K562 (cell line): ENCODE measurements around the gene ATP5F1D. TPM values are rescaled to one million over a fixed set of nuclear protein-coding genes. Genes with fewer than 3 reads are reported as not detected.

Source experiments
- ARID1B ChIP-seq: fragments of 450-650 bp; IDR thresholded peaks from 2 replicates; pipeline ENCODE4 v1.6.1; 2016; ENCODE audit warnings: antibody characterized with exemption, mild to moderate bottlenecking, inconsistent platforms
- C11orf30 ChIP-seq: fragments of 450-650 bp; IDR thresholded peaks from 2 replicates; pipeline ENCODE4 v1.6.1; 2016; ENCODE audit warnings: low read depth, mild to moderate bottlenecking
- ELF1 ChIP-seq: fragments of 200-800 bp; sonication (Bioruptor generic); IDR thresholded peaks from 2 replicates; pipeline ENCODE4 v1.6.1; 2016; ENCODE audit warnings: missing genetic modification characterization, missing compliant biosample characterization
- FIP1L1 ChIP-seq: fragments of 200-400 bp; formaldehyde crosslinking; IDR thresholded peaks from 2 replicates; pipeline ENCODE4 v1.6.1; 2018; ENCODE audit warnings: mild to moderate bottlenecking, low read depth, low read length; ENCODE audit not compliant: poor library complexity, severe bottlenecking
- KLF16 ChIP-seq: IDR thresholded peaks from 2 replicates; pipeline ENCODE4 v1.6.1; 2016; ENCODE audit warnings: antibody characterized with exemption
- SIN3B ChIP-seq: fragments of 450-650 bp; IDR thresholded peaks from 2 replicates; pipeline ENCODE4 v1.6.1; 2017; ENCODE audit warnings: low read depth, mild to moderate bottlenecking, moderate library complexity
- SREBF2 ChIP-seq: sonication (generic); formaldehyde crosslinking; IDR thresholded peaks from 2 replicates; pipeline ENCODE4 v1.4.0; 2020; ENCODE audit warnings: mild to moderate bottlenecking, missing genetic modification reagents
- TCFL5 ChIP-seq: fragments of 250-450 bp; sonication (Bioruptor Pico); conservative IDR thresholded peaks from 2 replicates; pipeline ENCODE4 v1.6.1; 2021; ENCODE audit warnings: mild to moderate bottlenecking, moderate library complexity, matching md5 sums
- TRIM28 ChIP-seq: fragments of 450-650 bp; IDR thresholded peaks from 2 replicates; pipeline ENCODE4 v1.6.1; 2017
- ZNF212 ChIP-seq: fragments of 450-650 bp; formaldehyde crosslinking; IDR thresholded peaks from 2 replicates; pipeline ENCODE4 v1.4.0; 2020; ENCODE audit warnings: mild to moderate bottlenecking
- ZNF316 ChIP-seq: fragments of 450-650 bp; IDR thresholded peaks from 2 replicates; pipeline ENCODE4 v1.6.1; 2016
- ZNF76 ChIP-seq: fragments of 250-450 bp; sonication (Bioruptor Pico); IDR thresholded peaks from 2 replicates; pipeline ENCODE4 v1.4.0; 2020; ENCODE audit warnings: mild to moderate bottlenecking, moderate library complexity, borderline replicate concordance
- ZNF77 ChIP-seq: fragments of 250-450 bp; sonication (Bioruptor Pico); IDR thresholded peaks from 2 replicates; pipeline ENCODE4 v1.5.0; 2020
- polyA plus RNA-seq, 8 experiments: library from polyadenylated mRNA; depleted of rRNA in 4 of 8; stranded (reverse) in 5 of 8; unstranded in 3 of 8; fragments of >200 nt; fragmentation: Nextera tagmentation in 2 of 8; fragmentation: Illumina TruSeq in 1 of 8; extraction: Ambion mirVana in 2 of 8; extraction: Trizol in 1 of 8; gene quantifications; 2 replicates each; pipeline versions ENCODE4 v1.2.1 to v1.2.3, GENCODE V29; 2011 to 2014; ENCODE audit warnings: inconsistent platforms in 1 of 8, missing spikeins in 1 of 8
- total RNA-seq, 7 experiments: library from RNA; depleted of rRNA in 6 of 7; stranded (reverse); fragments of >200 nt in 6 of 7; fragmentation: Illumina TruSeq in 2 of 7; extraction: Trizol in 2 of 7; gene quantifications; 2 replicates each; pipeline versions ENCODE4 v1.2.1 to v1.2.3, GENCODE V29; 2011 to 2021; ENCODE audit warnings: low replicate concordance in 1 of 7
- TF ChIP-seq, protein P1 (sequence below): fragments of 250-450 bp; sonication (Bioruptor Pico); IDR thresholded peaks from 2 replicates; pipeline ENCODE4 v1.4.0; 2020
- TF ChIP-seq, protein P2 (sequence below): sonication (generic); formaldehyde crosslinking; IDR thresholded peaks from 2 replicates; pipeline ENCODE4 v1.5.0; 2020; ENCODE audit warnings: missing genetic modification reagents
- TF ChIP-seq, protein P3 (sequence below): IDR thresholded peaks from 2 replicates; pipeline ENCODE4 v1.6.1; 2011; ENCODE audit warnings: borderline replicate concordance, low read depth, mild to moderate bottlenecking, moderate library complexity, low read length; ENCODE audit not compliant: insufficient read depth, poor library complexity, severe bottlenecking
- TF ChIP-seq, protein P4 (sequence below): sonication (generic); formaldehyde crosslinking; IDR thresholded peaks from 2 replicates; pipeline ENCODE4 v1.8.0; 2022; ENCODE audit warnings: mild to moderate bottlenecking, missing genetic modification reagents, borderline replicate concordance
- TF ChIP-seq, protein P5 (sequence below): fragments of 250-450 bp; sonication (Bioruptor Pico); IDR thresholded peaks from 2 replicates; pipeline ENCODE4 v1.5.0; 2020; ENCODE audit warnings: mild to moderate bottlenecking
- TF ChIP-seq, protein P6 (sequence below): fragments of 450-650 bp; IDR thresholded peaks from 2 replicates; pipeline ENCODE4 v1.6.1; 2014; ENCODE audit warnings: low read depth, mild to moderate bottlenecking, moderate library complexity, borderline replicate concordance

The ATP5F1D gene
- total and polyA plus RNA-seq, 9 of the 15 experiments (the other 6 are each of a cell fraction or from before 2014, with no cell fraction given) = 3.9 to 409 (median 36.8) TPM

DNA sequence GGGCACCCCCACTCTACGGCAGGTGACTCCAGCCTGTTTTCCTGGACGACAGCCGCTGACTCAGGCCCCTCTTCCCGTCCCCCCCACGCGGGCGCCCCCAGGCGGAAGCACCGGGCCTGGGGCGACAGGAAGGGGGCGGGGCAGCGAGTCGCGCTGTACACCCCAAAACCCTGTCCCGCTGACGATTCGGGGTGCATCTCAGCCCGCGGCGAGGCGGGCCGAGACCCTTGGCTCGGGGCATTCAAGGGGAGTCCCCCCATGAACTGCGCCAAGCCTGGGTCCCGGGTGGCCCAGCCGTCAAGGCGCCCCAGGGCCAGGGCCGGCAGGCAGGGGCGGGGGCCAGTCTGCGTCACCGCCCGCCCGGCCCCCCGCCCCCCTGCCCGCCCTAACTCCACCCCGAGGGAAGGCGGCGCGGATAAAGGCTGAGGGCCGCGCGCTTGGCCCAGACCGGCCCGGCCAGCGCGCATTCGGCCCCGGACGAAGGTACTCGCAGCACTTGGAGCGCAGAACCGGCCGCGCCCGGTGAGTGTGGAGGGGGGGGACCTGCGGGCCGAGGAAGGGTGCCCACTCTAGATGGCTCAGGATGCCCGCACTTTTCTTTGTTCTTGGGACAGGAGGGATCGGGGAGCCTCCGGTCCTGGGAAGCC, 6.7 kb downstream of the ATP5F1D start, which contains the start of gene MIDN (continued):
- TF ChIP-seq TCFL5 (CRISPR knock-in tag) = no peak
- TF ChIP-seq KLF16 = 0 out of 2 replicates have a peak, but pooled peaks have one; percentile 19
- TF ChIP-seq, protein P1, sequence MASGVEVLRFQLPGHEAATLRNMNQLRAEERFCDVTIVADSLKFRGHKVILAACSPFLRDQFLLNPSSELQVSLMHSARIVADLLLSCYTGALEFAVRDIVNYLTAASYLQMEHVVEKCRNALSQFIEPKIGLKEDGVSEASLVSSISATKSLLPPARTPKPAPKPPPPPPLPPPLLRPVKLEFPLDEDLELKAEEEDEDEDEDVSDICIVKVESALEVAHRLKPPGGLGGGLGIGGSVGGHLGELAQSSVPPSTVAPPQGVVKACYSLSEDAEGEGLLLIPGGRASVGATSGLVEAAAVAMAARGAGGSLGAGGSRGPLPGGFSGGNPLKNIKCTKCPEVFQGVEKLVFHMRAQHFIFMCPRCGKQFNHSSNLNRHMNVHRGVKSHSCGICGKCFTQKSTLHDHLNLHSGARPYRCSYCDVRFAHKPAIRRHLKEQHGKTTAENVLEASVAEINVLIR = 0 out of 2 replicates have a peak, but pooled peaks have one; percentile 28
- TF ChIP-seq ZNF77 (CRISPR knock-in tag) = no peak
- TF ChIP-seq, protein P2, sequence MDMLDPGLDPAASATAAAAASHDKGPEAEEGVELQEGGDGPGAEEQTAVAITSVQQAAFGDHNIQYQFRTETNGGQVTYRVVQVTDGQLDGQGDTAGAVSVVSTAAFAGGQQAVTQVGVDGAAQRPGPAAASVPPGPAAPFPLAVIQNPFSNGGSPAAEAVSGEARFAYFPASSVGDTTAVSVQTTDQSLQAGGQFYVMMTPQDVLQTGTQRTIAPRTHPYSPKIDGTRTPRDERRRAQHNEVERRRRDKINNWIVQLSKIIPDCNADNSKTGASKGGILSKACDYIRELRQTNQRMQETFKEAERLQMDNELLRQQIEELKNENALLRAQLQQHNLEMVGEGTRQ (CRISPR knock-in tag) = no peak
- no peak for TF ChIP-seq SREBF2 (CRISPR knock-in tag)
- TF ChIP-seq TRIM28 = no peak
- TF ChIP-seq, protein P3, sequence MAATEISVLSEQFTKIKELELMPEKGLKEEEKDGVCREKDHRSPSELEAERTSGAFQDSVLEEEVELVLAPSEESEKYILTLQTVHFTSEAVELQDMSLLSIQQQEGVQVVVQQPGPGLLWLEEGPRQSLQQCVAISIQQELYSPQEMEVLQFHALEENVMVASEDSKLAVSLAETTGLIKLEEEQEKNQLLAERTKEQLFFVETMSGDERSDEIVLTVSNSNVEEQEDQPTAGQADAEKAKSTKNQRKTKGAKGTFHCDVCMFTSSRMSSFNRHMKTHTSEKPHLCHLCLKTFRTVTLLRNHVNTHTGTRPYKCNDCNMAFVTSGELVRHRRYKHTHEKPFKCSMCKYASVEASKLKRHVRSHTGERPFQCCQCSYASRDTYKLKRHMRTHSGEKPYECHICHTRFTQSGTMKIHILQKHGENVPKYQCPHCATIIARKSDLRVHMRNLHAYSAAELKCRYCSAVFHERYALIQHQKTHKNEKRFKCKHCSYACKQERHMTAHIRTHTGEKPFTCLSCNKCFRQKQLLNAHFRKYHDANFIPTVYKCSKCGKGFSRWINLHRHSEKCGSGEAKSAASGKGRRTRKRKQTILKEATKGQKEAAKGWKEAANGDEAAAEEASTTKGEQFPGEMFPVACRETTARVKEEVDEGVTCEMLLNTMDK = peak; percentile 64
- TF ChIP-seq ZNF76 = no peak
- no peak for TF ChIP-seq ZNF212
- peak; percentile 38 for TF ChIP-seq FIP1L1
- peak; percentile 74 for TF ChIP-seq ARID1B
- peak; percentile 80 for TF ChIP-seq ELF1 (tag)
- TF ChIP-seq, protein P4, sequence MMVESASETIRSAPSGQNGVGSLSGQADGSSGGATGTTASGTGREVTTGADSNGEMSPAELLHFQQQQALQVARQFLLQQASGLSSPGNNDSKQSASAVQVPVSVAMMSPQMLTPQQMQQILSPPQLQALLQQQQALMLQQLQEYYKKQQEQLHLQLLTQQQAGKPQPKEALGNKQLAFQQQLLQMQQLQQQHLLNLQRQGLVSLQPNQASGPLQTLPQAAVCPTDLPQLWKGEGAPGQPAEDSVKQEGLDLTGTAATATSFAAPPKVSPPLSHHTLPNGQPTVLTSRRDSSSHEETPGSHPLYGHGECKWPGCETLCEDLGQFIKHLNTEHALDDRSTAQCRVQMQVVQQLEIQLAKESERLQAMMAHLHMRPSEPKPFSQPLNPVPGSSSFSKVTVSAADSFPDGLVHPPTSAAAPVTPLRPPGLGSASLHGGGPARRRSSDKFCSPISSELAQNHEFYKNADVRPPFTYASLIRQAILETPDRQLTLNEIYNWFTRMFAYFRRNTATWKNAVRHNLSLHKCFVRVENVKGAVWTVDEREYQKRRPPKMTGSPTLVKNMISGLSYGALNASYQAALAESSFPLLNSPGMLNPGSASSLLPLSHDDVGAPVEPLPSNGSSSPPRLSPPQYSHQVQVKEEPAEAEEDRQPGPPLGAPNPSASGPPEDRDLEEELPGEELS = peak; percentile 27; the same call in 1 of the 2 replicates
- TF ChIP-seq, protein P5, sequence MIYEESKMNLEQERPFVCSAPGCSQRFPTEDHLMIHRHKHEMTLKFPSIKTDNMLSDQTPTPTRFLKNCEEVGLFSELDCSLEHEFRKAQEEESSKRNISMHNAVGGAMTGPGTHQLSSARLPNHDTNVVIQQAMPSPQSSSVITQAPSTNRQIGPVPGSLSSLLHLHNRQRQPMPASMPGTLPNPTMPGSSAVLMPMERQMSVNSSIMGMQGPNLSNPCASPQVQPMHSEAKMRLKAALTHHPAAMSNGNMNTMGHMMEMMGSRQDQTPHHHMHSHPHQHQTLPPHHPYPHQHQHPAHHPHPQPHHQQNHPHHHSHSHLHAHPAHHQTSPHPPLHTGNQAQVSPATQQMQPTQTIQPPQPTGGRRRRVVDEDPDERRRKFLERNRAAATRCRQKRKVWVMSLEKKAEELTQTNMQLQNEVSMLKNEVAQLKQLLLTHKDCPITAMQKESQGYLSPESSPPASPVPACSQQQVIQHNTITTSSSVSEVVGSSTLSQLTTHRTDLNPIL (CRISPR knock-in tag) = no peak; the same call in 1 of the 2 replicates
- TF ChIP-seq SIN3B = no peak
- TF ChIP-seq, protein P6, sequence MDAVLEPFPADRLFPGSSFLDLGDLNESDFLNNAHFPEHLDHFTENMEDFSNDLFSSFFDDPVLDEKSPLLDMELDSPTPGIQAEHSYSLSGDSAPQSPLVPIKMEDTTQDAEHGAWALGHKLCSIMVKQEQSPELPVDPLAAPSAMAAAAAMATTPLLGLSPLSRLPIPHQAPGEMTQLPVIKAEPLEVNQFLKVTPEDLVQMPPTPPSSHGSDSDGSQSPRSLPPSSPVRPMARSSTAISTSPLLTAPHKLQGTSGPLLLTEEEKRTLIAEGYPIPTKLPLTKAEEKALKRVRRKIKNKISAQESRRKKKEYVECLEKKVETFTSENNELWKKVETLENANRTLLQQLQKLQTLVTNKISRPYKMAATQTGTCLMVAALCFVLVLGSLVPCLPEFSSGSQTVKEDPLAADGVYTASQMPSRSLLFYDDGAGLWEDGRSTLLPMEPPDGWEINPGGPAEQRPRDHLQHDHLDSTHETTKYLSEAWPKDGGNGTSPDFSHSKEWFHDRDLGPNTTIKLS = 0 out of 2 replicates have a peak, but pooled peaks have one; percentile 7
- peak; percentile 53 for TF ChIP-seq ZNF316
- peak; percentile 70 for TF ChIP-seq C11orf30
